ENCODE results near the gene SYNGR1.

Gene SYNGR1

GRCh38 chr22:39360242-39360641, 10.5 kb downstream of the SYNGR1 start:
- no peaks in the 10 kb centered on the region for H3K9me3 ChIP-seq
- peaks cover 0 to 4% of the 10 kb centered on the region in 2 experiments for H3K4me1 ChIP-seq (ENCODE audit: control insufficient read depth in 1 of 2, insufficient read depth in 1 of 2, low read depth in 1 of 2, low read length in 1 of 2)
- H3K27ac ChIP-seq, result no peak overlapping the region
- H3K4me3 ChIP-seq (ENCODE audit: low read depth in 1 of 2, low read length in 1 of 2), result no peak overlapping the region
- H3K36me3 ChIP-seq, result no peaks in the 10 kb centered on the region
- TF ChIP-seq, protein P1, sequence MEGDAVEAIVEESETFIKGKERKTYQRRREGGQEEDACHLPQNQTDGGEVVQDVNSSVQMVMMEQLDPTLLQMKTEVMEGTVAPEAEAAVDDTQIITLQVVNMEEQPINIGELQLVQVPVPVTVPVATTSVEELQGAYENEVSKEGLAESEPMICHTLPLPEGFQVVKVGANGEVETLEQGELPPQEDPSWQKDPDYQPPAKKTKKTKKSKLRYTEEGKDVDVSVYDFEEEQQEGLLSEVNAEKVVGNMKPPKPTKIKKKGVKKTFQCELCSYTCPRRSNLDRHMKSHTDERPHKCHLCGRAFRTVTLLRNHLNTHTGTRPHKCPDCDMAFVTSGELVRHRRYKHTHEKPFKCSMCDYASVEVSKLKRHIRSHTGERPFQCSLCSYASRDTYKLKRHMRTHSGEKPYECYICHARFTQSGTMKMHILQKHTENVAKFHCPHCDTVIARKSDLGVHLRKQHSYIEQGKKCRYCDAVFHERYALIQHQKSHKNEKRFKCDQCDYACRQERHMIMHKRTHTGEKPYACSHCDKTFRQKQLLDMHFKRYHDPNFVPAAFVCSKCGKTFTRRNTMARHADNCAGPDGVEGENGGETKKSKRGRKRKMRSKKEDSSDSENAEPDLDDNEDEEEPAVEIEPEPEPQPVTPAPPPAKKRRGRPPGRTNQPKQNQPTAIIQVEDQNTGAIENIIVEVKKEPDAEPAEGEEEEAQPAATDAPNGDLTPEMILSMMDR (IDR thresholded peaks at IDR 0.05), result no peak
- H3K27me3 ChIP-seq, result no peaks in the 10 kb centered on the region

GRCh38 chr22:39360674-39361413, 11.1 kb downstream of the SYNGR1 start:
- Histone ChIP-seq H3K9me3 (no peaks in the 10 kb centered on the region), H3K36me3 (no peaks in the 10 kb centered on the region), H3K4me3 (ENCODE audit: low read depth in 1 of 2, low read length in 1 of 2) (no peak overlapping the region), H3K27me3 (no peaks in the 10 kb centered on the region), H3K4me1 (ENCODE audit: control insufficient read depth in 1 of 2, insufficient read depth in 1 of 2, low read depth in 1 of 2, low read length in 1 of 2) (peaks cover 0 to 8% of the 10 kb centered on the region in 2 experiments), H3K27ac (no peak overlapping the region)
- TF ChIP-seq, protein P1 (IDR thresholded peaks at IDR 0.05), result no peak

DNA sequence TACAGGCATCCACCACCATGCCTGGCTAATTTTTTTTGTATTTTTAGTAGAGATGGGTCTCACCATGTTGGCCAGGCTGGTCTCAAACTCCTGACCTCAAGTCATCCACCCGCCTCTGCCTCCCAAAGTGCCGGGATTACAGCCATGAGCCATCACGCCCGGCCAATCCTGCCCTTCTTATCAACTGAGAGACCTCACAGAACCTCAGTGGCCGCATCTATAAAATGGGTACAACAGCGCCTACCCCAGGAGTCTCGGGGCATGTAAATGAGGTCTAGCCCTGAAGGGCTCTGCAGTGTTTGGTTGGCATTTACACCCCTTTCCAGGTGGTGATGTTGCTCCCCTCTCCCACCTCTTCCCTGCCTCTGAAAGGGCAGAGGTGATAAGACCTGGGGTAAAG, 11.7 kb downstream of the SYNGR1 start:
- H3K9me3 ChIP-seq, result no peaks in the 10 kb centered on the region
- no peaks in the 10 kb centered on the region for H3K36me3 ChIP-seq
- no peaks in the 10 kb centered on the region for H3K27me3 ChIP-seq
- peaks cover 5 to 8% of the 10 kb centered on the region in 2 experiments for H3K4me1 ChIP-seq (ENCODE audit: control insufficient read depth in 1 of 2, insufficient read depth in 1 of 2, low read depth in 1 of 2, low read length in 1 of 2)
- H3K27ac ChIP-seq, result no peak overlapping the region
- no peak overlapping the region for H3K4me3 ChIP-seq (ENCODE audit: low read depth in 1 of 2, low read length in 1 of 2)
- TF ChIP-seq, protein P1 (IDR thresholded peaks at IDR 0.05), result no peak

DNA sequence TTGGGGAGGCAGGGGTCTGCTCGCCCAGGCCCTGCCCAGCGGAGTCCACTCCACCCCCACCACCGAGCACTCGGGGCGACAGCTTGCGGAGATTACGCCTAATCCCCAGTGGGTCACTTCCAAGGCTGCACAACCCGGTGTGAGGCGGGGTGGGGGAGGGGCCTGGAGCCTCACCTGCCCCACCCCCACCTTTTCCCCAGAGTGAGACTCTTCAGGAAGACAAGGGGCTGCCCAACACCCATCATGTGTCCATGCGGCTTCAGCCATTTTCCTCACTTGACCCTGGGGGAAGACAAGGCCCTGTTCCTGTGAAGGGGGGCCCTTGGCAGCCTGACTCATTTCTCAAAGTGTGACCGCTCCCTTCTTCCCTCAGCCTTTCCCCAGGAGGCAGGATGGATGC, 12.5 kb downstream of the SYNGR1 start:
- peaks cover 13 to 16% of the 10 kb centered on the region in 2 experiments for H3K4me1 ChIP-seq (ENCODE audit: control insufficient read depth in 1 of 2, insufficient read depth in 1 of 2, low read depth in 1 of 2, low read length in 1 of 2)
- no peak overlapping the region for H3K4me3 ChIP-seq (ENCODE audit: low read depth in 1 of 2, low read length in 1 of 2)
- H3K27me3 ChIP-seq, result no peaks in the 10 kb centered on the region
- TF ChIP-seq, protein P1 (IDR thresholded peaks at IDR 0.05), result no peak
- H3K36me3 ChIP-seq, result no peaks in the 10 kb centered on the region
- H3K9me3 ChIP-seq, result no peaks in the 10 kb centered on the region
- no peak overlapping the region for H3K27ac ChIP-seq

DNA sequence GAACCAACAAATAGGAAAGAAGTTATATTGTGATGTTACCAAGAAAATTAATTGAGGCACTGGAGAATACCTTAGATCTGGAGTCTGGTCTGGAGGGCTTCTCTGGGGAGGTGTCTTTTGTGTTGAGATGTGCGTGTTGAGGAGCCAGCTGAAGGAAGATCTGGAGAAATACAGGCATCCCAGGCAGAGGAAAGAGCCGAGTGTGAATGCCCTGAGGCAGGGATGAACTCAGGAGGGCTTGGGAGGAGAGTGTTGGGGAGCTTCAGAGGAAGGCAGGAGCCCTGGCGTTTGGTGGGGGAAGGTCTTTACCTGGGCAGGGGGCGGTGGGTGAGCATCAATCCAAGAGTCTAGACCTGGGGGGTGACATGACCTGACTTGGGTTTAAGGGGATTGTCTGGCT, 13.1 kb downstream of the SYNGR1 start:
- Histone ChIP-seq H3K9me3 (no peaks in the 10 kb centered on the region), H3K4me1 (ENCODE audit: control insufficient read depth in 1 of 2, insufficient read depth in 1 of 2, low read depth in 1 of 2, low read length in 1 of 2) (peaks cover 15 to 21% of the 10 kb centered on the region in 2 experiments), H3K27ac (no peak overlapping the region), H3K4me3 (ENCODE audit: low read depth in 1 of 2, low read length in 1 of 2) (no peak overlapping the region), H3K36me3 (no peaks in the 10 kb centered on the region), H3K27me3 (no peaks in the 10 kb centered on the region)
- TF ChIP-seq, protein P1 (IDR thresholded peaks at IDR 0.05), result no peak
